GM21423 (cell line): ENCODE results near the gene TTC28.
"Not testable (repeated sequence)": the region's sequence is repeated elsewhere in the genome, so short reads cannot be mapped to it uniquely, and the experiment has no call there.

Experiments
- ATAC-seq: cut with Tn5 transposase; IDR thresholded peaks from one replicate; pipeline ENCODE4 v1.9.1; 2021; ENCODE audit warnings: mild to moderate bottlenecking, moderate library complexity; ENCODE audit not compliant: unreplicated experiment

The TTC28 gene

GRCh38 chr22:28604966-28605761 lies 74.5 kb downstream of the TTC28 start:
- no peak for ATAC-seq

GRCh38 chr22:28601915-28602314 lies 77.7 kb downstream of the TTC28 start:
- no peak for ATAC-seq

- no peak for ATAC-seq
Measured at GRCh38 chr22:28600546-28601143, 79.0 kb downstream of the TTC28 start.

GRCh38 chr22:28599693-28600092 lies 79.9 kb downstream of the TTC28 start:
- ATAC-seq: no peak

- ATAC-seq: no peak
Measured at GRCh38 chr22:28597665-28598064, 82.0 kb downstream of the TTC28 start.

- no peak for ATAC-seq
Measured at GRCh38 chr22:28594797-28595462, 84.7 kb downstream of the TTC28 start.

- ATAC-seq: no peak
Measured at GRCh38 chr22:28594076-28594796, 85.4 kb downstream of the TTC28 start.

- ATAC-seq: no peak
Measured at GRCh38 chr22:28593299-28593698, 86.3 kb downstream of the TTC28 start.

GRCh38 chr22:28589102-28589750 lies 90.4 kb downstream of the TTC28 start:
- no peak for ATAC-seq

GRCh38 chr22:28585324-28585723 lies 94.3 kb downstream of the TTC28 start:
- ATAC-seq: no peak

- no peak for ATAC-seq
Measured at GRCh38 chr22:28582806-28583205, 96.8 kb downstream of the TTC28 start.

GRCh38 chr22:28581016-28581415 lies 98.6 kb downstream of the TTC28 start:
- ATAC-seq: no peak

GRCh38 chr22:28576162-28576561 lies 103.5 kb downstream of the TTC28 start:
- no peak for ATAC-seq

GRCh38 chr22:28574159-28574788 lies 105.4 kb downstream of the TTC28 start:
- no peak for ATAC-seq

- ATAC-seq: no peak
Measured at GRCh38 chr22:28570696-28571373, 108.8 kb downstream of the TTC28 start.

- not testable (repeated sequence) for ATAC-seq
Measured at GRCh38 chr22:28568974-28569373, 110.7 kb downstream of the TTC28 start.

- no peak for ATAC-seq
Measured at GRCh38 chr22:28568099-28568498, 111.5 kb downstream of the TTC28 start.

GRCh38 chr22:28566920-28567499 lies 112.6 kb downstream of the TTC28 start:
- not testable (repeated sequence) for ATAC-seq

- no peak for ATAC-seq
Measured at GRCh38 chr22:28563636-28564035, 116.0 kb downstream of the TTC28 start.
